ENCODE results near the gene VPS36.
"Not testable (repeated sequence)": the region's sequence is repeated elsewhere in the genome, so short reads cannot be mapped to it uniquely, and the experiment has no call there.

DNA sequence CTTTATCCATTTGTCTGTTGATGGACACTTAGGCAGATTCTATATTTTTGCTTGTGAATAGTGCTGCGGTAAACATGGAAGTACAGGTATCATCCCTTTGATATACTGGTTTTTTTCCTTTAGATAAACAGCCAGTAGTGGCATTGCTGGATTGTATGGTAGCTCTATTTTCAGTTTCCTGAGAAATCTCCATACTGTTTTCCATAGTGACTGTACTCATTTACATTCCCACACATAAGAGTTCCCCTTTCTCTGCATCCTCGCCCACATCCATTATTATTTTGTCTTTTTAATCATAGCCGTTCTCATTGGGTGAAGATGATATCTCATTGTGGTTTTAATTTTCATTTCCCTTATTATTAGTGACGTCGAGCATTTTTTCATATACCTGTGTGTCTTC, 40.6 kb upstream of the VPS36 start:
- TF ChIP-seq, protein P1, sequence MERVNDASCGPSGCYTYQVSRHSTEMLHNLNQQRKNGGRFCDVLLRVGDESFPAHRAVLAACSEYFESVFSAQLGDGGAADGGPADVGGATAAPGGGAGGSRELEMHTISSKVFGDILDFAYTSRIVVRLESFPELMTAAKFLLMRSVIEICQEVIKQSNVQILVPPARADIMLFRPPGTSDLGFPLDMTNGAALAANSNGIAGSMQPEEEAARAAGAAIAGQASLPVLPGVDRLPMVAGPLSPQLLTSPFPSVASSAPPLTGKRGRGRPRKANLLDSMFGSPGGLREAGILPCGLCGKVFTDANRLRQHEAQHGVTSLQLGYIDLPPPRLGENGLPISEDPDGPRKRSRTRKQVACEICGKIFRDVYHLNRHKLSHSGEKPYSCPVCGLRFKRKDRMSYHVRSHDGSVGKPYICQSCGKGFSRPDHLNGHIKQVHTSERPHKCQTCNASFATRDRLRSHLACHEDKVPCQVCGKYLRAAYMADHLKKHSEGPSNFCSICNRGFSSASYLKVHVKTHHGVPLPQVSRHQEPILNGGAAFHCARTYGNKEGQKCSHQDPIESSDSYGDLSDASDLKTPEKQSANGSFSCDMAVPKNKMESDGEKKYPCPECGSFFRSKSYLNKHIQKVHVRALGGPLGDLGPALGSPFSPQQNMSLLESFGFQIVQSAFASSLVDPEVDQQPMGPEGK (CRISPR knock-in tag; IDR thresholded peaks at IDR 0.05; ENCODE audit: borderline replicate concordance) = not testable (repeated sequence)
- not testable (repeated sequence) for TF ChIP-seq ESRRG (CRISPR knock-in tag; IDR thresholded peaks at IDR 0.05); TOX (CRISPR knock-in tag; IDR thresholded peaks at IDR 0.05; ENCODE audit: borderline replicate concordance); ZFP3 (CRISPR knock-in tag; IDR thresholded peaks at IDR 0.05); TCF4 (CRISPR knock-in tag; IDR thresholded peaks at IDR 0.05; ENCODE audit: borderline replicate concordance); ARNTL (CRISPR knock-in tag; IDR thresholded peaks at IDR 0.05; ENCODE audit: borderline replicate concordance, low read depth)

Data from SK-N-SH treated with all-trans-retinoic acid at 6 μM for 48 hours (cell line).